Fibroblast of skin of left biceps (primary cell): ENCODE data around the gene ACE2.

Source experiments
- DNase-seq, 2 experiments: peaks; one replicate each; pipeline ENCODE4 v3.0.0-alpha.2; 2013; ENCODE audit warnings: low read depth in 2 of 2

ACE2 gene

DNA sequence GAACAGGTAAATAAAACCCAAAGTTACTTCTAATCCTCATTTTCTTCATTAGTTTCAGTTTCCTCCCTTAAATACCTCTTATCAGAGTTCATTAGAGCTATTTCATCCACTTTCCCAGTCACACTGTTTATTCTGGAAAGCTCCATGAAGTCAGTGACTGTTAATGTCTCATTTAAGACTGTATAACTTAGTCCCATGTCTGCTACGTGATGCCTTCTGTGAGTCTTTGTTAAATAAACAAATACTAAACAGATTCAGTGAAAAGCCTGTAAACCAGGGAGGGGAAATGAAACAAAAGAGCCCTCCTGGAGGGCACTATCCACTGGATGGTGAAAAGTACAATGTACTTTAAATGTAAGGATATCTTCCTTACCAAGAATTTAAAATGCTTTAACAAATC, 24.7 kb downstream of the ACE2 start:
- no peak for DNase-seq

DNA sequence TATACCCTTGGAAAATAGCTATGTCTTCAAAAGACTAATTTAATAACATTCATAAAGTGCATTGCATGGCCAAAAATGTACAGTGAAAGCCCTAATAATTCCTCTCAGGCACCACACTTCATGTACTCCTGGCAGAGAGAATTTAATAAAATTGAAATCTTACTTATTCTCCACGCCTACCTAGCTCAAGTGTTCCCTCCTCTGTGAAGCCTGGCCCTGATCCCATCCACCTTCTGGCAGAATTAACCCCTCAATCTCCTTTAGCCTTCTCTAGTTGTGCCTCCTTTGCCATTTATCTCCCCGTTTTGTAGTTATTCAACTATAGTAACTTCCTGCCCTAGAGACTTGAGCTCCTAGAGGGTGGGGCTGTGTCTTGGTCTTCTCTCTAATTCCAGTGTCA, 26.7 kb downstream of the ACE2 start:
- no peak for DNase-seq

DNA sequence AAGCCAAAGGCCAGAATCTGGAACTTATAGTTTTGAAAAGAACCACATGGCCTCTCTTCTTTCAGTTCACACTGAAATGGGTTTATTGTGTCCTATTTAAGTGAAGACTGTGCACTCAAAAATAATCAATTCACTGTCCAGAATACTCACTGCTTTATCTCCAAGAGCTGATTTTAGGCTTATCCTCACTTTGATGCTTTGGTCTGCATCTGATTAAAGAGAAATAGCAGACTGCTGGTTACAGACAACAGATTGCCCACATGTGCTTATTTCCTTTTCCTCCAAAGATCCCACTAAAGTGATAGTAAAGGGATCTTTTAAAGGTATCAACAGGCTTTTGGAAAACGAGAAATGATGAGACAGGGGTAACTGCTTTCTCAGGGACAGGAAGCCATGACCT, 30.6 kb downstream of the ACE2 start:
- no peak for DNase-seq

DNA sequence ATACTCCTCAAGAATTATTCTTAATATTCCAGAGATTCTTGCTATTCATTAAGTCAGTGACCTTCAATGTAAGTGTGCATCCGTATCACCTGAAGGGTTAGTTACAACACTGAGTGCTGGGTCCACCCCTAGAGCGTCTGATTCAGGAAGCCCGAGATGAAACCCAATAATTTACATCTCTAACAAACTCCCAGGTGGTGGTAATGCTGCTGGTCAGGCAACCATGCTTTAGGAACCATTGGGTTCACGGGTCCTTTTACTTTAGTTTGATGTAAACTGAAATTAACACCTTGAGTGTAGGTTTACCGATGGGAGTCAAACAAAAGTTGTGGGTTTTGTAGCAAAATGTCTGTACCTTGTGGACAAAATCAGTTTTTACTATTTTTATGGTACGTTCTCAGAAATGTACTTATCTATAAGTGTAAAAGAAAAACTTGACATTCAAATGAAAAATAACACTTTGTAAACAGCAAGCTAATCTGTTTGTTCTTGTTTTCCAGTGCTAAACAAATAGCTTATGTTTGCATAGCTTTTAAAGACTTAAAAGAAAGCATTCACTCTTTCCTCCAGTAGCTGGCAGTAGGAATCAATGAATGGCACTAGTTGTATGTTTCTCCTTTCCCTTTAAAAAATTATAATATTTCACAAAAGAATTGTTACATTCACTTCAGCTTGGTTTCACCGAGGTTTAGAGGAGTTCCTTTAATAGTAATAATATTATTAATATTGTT, 32.7 kb downstream of the ACE2 start:
- DNase-seq = no peak

DNA sequence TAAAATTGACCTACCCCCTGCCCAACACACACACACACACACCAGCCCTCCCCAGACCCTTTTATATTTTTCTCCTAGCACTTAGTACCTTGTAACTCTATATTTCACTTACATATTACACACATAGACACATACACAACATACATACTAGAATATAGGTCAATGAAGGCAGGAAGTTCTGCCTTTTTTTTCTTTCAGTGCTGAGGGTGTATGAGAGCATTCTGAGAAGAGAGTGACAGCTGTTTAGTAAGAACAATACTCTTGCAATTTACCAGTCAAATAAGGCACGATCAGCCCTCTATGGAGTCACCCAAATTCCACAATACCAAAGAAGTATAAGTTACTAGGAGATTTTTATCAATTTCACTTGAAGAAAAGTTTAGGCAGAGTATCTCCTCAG, 33.5 kb downstream of the ACE2 start:
- no peak for DNase-seq

DNA sequence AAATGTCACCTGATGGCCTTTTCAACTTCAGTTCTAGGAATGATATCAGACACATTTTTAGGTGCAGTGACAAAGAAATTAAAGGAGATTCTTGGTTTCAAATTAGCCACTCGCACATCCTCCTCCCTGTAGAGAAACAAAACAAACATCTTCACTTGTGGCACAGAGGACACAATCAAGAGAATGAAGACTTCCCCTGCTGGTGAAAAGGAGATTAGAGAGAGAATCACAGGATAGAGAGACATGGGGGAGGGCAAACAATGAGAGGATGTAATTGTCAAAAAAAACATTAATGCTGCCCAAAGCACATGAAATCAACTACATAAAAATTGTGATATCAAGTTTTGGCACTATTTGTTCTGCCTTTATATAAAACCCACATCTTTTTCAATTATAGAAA, 34.5 kb downstream of the ACE2 start:
- no peak for DNase-seq

DNA sequence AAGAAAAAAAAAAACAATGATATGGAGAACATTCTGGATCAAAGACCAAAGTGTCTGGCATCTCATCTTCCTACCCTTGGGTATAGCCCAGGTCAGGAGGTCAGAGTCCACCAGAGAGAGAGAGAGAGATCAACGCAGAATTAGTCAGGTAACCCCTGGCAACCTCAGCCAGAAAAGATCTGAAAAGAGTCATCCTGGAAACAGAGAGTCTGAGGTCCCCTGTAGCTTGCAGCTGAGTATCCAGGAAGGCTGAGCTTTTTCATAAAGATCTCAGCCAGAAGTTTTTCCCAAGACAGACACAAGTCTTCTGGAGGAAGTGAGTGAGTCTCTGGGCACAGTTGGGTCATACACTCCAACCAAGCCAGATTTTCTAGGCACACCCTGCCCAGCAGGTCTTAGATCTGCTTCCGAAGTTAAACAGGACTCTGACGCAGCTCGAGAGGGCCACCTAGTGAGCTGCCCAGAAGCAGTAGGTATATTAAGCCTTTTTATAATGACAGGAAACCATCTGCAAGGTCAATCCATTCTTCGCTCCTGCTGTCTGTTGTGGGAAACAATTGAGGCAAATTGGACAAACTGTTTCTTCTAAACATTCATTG, 35.7 kb downstream of the ACE2 start:
- DNase-seq = no peak

DNA sequence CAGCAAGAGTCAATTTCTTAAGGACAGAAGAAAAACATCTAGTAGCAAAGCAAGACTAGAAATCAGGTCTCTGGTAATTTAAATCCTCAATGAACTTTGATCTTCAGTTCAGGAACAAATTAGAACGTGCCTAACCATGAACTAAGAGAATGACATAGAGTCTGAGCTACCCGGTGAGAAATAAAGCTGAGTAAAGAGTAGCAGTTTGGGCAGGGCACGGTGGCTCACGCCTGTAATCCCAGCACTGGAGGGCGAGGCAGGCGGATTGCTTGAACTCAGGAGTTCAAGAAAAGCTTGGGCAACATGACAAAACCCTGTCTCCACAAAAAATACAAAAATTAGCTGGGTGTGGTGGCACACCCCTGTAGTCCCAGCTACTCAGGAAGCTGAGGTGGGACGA, 37.7 kb downstream of the ACE2 start:
- DNase-seq = no peak

DNA sequence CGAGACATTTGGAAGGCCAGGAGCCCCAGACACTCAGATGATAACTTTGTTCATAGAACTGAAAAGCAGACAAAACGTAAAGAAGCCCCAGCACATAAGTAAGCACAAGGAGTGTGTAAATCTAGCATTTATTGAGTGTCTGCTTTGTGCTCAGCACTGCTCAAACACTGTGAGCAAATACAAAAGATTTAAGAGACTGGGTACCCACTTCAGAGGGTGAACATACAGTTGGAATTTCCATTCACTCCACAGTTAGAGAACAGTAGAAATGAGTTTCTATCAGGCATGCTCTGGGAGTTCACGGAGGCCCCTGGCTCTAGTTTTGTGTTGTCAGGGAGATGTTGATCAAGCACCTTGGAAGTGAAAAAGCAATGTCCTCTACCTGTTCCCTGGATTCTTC, 39.8 kb downstream of the ACE2 start:
- no peak for DNase-seq

DNA sequence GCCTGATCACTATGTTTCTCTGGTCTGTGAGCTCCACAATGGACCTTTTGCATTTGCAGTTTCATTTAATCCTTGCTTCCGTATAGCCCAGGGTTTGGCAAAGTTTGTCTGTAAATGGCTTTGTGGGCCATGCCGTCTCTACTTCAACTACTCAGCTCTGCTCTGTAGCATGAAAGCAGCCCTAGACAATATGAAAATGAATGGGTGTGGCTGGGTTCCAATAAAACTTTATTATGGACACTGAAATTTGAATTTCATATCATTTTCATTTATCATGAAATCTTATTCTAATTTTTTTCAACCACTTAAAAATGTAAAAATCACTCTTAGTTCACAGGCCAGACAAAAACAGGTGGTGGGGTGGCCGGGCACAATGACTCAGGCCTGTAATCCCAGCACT, 41.5 kb downstream of the ACE2 start:
- no peak for DNase-seq

DNA sequence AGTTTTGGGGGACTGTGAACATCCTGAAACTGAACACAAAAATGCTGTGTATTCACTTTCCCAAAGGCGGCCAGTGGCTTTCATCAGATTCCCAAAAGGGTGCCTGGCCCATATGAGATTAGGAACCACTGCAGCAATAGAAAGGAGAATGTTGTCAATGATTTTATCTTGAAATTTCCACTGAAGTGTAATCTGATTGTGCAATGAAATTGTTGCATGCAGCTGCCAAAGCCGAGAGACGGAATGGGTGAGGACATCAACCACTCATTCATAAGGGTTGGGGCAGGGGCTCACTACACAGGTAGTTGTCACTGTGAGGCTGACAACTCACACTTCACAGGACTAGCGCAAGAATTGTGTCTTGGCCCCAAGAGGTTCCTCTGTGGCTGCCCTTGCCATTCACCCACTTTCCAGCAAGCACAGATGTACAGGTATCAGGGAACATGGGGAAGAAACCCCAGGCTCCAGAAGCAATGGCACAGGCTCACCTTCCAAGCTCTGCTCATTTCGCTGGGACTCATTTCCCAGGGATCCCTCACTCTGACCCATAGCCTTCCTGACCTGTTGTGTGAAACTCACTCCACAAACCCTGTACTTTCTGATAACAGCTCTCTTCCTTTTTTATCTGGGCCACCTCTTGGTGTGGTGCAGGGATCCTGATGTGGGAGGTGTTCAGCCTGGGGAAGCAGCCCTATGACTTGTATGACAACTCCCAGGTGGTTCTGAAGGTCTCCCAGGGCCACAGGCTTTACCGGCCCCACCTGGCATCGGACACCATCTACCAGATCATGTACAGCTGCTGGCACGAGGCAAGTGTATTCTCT, 51.4 kb downstream of the ACE2 start:
- no peak for DNase-seq

DNA sequence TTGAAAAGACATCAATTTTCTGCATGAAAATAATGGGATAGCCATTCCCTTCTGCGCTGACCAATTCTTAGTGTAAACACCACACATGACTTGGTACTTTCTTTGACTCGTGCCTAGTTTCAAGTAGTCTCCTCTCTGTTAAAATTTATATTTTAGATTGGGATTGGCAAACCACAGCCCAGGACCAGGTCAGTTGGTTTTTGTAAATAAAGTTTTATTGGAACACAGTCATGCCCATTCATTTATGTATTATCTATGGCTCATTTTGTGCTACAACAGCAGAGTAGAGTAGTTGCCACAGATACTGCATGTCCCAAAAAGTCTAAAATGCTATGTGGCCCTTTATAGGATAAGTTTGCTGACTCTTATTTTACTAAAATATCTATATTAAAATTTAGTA, 53.4 kb downstream of the ACE2 start:
- no peak for DNase-seq

DNA sequence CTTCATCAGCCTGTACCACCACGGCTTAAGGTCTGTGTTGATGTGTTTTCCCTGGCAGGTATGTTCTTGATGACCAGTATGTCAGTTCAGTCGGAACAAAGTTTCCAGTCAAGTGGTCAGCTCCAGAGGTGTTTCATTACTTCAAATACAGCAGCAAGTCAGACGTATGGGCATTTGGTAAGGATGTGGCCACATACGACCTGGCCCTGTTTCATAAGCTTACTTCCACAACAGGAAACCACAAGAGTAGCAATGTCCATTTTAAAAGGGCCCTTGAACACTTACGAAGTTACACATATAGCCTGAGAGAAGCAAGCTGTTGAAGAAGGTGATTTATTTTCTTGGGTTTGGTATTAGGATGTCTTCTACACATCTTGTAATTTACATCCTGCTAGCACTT, 54.0 kb downstream of the ACE2 start:
- DNase-seq = no peak

DNA sequence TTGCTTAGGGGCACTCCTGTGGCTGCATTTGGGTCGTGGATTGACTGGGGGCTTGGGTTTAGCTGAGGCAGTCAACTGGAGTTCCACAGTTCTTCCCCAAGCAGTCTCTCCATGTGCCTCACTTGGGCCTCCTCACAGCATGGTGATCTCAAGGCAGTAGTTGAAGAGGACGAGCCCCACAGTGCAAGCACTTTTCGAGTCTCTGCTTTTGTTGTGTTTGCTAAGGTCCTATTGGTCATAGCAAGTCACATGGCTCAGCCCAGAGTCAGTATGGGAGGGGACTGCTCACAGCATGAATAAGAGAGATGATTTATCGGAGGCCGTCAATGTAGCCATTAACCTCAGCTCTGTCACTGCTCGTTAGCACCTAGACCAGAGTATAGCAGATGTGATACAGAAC, 70.4 kb downstream of the ACE2 start:
- no peak for DNase-seq

DNA sequence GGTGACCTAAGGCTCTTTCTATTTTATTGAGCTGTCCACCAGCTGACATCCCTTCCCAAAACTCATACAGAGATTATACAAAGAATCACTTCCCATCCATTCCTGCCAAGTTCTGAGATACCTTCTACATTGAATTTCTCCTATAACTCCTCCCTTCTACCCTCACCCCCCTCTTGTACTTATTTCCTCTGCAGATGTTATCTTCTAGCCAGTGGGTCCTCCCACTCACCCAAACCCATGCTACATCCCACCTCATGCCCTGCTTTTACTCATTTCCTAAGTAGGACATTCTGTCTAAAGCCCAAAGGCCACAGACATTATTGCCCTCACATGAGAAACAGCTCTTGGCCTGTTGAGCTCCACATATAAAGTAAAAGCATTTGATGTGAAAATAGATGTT, 71.6 kb downstream of the ACE2 start:
- DNase-seq = no peak

DNA sequence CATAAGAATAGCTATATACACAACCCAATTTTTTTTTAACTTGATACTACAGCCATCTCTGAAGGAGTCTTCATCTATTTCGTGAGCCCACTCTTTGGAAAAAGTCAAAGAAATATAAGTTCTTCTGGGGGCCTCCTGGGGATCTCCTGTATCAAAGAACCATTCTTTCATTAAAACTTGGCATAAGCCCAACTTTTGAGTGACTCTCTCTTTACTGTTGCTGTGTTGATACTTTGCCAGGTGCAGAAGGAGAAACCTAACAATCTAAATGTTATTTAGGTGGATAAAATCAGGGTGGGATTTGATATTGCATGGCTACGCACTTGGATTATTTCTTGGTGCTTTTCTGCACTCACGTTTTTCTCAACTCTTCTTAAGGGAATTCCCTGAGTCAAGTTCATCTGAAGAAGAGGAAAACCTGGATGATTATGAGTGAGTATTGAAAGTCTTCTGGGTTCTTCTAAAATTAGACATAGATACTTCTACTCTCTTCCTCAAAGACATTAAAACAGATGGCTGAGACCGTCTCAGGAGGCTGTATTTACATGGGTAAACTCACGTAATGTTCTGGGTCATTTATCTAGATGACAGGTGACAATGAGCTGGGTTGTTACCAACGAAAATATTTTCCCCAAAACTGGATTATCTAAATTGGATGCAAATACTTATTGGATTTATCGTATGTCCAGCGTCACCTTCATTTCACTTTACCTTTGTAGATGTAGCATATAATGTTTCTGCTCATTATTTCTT, 74.9 kb downstream of the ACE2 start:
- DNase-seq = no peak

DNA sequence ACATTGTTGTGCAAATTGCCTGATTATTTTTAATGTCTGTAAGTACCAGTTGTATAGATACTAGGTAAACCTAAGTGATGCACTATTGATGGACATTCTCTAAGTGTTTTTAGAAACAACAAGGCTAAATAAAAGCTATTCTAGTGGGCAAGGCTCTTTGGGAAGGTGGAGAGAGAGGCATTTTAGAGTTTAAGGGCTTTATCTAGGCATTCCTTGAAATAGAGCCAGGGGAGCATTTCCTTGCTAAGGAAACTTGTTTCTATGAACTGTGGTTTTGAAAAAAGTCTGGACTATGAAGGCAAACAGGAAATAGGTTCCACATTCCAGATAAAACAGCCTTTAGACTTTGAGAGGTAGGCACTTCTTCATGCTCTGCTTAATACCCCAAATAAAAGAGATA, 76.3 kb downstream of the ACE2 start:
- peak in 1 of 2 experiments; percentile 4 for DNase-seq

DNA sequence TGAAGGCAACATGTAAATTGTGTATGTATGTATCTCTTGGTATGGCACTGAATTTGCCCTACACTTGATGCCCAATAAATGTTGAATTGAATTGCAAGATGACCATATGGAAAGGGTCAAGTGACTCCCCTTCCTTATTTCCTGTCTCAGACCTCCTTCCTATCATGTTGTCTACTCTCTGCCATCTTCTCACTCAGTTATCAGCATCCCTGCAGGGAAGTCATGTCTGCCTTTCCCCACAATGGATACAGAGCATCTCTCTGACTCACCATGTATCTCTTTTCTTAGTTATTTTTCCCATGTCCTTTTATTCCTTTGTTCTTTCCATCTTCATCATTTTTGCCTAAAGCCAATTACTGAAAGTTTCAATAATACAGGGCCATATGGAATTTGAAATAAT, 77.7 kb downstream of the ACE2 start:
- DNase-seq = no peak

DNA sequence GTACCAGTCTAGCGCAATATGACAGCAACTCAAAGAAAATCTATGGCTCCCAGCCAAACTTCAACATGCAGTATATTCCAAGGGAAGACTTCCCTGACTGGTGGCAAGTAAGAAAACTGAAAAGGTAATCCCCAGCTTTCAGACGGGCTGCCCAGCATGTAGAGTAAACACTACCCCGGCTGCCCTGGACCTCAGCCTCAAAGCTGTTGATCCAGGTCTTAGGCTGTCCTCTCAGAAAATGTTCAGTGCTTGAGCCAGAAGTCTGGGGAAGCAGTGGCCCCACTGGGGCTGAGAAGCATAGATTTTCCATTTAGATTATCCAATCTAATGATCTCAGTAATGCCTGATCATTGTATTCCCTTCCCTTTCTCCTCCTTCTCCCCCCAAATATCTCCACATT, 78.3 kb downstream of the ACE2 start:
- no peak for DNase-seq

DNA sequence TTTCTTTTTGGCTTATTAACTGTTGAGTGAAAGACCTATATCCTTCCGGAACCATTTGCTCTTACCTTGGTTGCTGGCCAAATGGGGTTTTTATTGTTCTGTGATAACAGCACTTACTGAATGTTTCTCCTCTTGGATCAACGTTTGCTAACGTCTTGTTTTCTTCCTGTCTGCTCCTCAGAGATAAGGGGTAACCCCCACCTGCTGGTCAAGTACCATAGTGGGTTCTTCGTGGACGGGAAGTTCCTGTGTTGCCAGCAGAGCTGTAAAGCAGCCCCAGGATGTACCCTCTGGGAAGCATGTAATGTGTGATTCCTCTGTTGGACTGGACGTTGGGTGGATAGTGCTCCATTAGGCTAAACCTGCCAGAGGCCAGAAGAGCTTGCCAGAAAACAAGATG, 84.8 kb downstream of the ACE2 start:
- no peak for DNase-seq

DNA sequence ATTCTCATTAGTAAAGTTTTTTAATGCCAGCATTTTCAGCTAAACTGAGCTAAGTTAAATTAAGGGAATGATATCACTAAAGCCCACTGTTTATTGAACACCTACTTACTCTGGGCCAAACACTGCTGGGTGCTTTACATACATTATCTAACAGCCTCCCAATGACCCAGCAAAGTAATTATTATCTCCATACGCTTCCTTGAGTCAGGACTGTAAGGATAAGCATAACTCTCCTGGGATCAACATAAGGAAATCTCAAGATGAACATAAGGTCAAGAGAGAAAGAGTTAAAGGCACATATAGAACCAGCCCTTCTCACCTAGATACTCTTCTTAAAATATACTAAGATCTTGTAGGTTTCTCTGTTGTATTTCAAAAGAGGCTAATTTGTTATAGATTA, 86.5 kb downstream of the ACE2 start:
- DNase-seq = no peak

DNA sequence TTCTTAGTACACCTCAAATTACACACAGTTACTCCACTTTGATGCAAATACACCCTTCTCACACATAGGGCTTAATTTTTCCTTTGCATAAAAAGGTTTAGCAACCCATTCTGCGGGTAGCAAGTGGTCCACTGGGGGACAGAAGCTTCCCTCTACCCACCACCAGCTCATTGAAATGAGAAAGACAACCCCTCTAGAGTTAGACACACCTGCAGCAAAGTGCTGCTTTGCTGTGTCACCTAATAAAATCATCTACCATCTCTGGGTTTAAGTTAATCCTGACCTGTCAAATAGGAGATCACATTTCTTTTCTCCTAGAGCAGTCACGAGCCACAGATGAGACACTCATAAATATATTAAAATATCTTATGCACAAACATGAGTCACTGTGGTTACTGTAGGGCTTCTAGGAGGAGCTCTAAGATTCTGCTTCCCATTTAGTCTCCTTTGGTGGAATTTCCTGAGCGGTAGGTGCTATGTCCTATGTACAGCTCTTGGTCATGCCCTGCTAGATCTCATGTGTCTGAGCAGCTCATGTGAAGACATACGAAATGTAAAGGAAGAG, 88.3 kb downstream of the ACE2 start:
- no peak for DNase-seq
